GM18508 (cell line): ENCODE measurements around the gene HNRNPA1.
"Not testable (repeated sequence)": the region's sequence is repeated elsewhere in the genome, so short reads cannot be mapped to it uniquely, and the experiment has no call there.

Experiments
- ATAC-seq: cut with Tn5 transposase; IDR thresholded peaks from one replicate; pipeline ENCODE4 v1.9.1; 2021; ENCODE audit warnings: moderate number of reproducible peaks; ENCODE audit not compliant: insufficient read depth, unreplicated experiment

Gene HNRNPA1

GRCh38 chr12:54296393-54297099 lies 16.0 kb downstream of the HNRNPA1 start:
- no peak for ATAC-seq

DNA sequence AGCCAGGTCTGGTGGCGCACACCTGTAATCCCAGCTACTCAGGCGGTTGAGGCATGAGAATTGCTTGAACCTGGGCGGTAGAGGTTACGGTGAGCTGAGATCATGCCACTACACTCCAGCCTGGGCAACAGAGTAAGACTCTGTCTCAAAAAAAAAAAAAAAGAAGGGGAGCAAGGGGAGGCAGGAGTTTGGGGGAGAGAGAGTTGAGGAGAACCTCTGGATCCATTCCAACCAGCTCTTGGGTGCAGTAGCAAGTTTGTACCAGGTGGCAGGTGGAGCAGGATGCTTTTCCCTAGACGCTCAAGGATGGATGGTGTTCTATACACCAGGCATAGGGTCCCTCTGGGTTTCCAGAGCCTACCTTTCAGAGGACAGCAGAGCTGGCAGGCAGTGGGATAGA lies 18.4 kb downstream of the HNRNPA1 start:
- ATAC-seq, result no peak

DNA sequence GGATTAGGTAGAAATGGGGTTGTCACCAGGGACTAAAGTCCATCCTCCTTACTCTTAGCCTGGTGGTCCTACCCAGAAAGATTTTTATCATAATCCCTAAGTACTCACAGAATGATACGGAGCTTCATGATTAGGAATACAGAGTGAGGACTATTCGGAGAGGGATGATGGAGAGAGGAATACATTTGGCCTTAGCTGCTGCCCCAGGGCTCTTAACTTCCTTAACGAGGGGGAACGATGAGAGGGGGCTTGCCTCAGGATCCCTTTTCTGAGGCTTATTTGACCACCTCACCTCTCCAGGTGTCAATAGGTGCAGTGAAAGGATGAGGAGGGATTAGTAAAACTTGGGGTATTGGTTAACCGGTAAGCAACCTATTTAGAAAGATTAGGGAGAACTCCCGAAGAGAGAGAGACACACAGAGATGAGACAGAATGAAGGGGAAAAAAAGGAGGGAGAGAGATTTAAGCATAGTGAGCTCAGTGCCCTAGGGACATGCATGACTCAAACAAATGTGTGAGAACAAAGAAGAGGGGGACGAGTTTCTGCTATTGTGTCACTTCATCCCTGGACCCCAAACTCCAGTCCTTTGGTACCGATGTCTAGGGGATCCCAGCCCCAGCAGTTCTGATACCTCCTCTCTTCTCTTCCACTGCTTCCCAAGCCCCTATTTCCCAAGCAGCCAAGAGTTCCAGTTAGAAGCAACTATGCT lies 19.1 kb downstream of the HNRNPA1 start:
- ATAC-seq, result no peak

DNA sequence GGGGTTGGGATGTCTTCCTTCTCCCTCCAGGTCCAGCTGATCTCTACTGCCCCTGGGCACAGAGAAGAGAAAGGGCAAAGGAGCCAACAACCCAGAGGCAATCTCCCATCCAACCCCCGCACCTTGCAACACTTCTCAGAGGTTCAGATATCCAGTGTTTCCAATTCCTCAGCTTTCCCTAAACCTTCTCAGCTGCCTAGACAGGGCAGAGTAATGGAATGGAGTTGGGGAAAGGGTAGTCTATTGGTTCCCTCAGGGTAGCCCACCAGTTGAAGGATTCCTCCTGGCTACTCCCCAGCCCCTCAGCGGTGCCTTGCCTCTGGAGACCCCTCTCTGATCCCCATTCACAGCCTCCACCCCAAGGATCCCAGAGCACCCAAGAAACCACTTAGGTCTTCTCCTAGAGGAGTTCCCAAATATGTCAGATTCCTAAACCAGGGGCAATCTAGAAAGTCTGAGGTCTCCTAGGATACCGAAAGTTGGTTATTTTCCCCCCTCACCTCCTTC lies 19.8 kb downstream of the HNRNPA1 start:
- ATAC-seq, result no peak

DNA sequence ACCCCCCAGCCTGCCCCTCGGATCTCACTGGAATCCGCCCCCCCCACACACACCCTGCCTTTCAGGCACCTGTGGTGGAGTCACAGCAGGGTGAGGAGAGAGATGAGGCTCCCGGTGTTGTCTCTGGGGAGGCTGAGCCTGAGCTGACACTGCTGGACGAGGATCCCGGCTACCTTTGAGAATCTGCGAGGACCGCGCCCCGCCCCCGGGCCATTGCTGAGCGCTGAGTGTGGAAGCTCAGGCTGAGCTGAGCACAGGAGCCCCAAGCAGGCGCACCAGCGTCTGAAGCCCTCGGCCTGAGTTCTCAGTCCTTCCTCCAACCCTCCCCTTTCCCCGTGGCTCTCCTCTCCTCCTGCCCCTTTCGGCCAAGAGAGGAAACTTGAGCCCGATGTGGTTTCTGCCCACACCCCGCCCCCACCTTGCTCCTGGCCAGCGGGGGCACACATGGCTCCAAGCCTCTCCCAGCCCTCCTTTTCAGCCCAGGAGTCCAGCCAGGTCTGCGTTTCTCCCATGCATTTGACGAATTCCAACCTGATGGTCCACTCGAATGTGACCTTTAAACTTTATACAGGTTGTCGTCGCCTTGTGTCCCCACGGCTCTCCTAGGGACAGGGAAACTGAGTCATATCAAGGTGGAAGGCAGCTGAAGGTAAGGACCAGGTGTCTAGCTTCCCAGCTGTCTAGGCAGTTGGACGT lies 20.4 kb downstream of the HNRNPA1 start, which contains the start of gene NFE2:
TSS of gene NFE2 (minus strand) at position 284 of the 696 bp plus-strand sequence. CDS start 5,767 bp downstream, outside the sequence.
- ATAC-seq, result no peak

DNA sequence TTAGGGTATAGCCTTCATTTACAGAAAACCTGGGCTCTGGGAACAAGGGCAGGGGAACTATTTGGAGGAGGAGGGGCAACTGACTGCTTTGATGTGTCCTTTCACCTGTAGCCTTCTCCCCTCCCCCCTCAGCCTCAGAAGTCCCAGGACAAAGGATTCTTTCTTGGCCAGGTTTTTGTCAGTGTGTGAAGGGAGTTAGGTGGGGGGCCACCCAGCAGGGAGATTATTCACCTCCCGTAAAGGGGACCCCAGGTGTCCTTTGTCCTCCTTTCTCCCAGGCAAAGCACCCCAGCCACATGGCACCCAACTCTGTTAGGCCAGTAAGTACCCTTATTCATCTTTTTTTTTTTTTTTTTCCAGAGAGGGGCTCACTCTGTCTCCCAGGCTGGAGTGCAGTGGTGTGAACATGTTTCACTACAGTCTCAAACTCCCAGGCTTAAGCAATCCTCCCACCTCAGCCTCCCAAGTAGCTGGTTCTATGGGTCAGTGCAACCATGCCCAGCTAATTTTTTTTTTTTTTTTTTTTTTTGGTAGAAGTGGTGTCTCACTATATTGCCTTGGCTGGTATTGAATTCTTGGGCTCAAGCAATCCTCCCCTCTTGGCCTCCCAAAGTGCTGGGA lies 21.0 kb downstream of the HNRNPA1 start:
- ATAC-seq, result no peak

DNA sequence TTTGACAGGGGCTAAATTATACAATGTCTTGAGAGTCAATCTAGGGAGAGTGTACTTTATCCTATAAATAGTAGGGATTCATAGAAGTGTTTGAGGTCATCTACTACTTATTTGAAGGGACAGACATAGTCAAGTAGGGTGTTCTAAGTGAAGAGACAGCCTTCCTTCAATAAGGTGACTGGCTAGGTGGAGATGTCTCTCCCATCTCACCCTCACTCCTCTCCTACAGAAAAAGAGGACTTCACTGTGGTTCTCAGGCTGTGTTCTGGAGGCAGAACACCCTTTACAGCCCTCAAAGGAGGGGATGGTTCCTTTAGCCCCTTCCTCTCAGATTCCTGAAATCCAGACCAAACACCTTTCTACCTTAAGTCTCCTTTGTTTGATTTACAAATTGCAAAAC lies 23.1 kb downstream of the HNRNPA1 start:
- no peak for ATAC-seq

DNA sequence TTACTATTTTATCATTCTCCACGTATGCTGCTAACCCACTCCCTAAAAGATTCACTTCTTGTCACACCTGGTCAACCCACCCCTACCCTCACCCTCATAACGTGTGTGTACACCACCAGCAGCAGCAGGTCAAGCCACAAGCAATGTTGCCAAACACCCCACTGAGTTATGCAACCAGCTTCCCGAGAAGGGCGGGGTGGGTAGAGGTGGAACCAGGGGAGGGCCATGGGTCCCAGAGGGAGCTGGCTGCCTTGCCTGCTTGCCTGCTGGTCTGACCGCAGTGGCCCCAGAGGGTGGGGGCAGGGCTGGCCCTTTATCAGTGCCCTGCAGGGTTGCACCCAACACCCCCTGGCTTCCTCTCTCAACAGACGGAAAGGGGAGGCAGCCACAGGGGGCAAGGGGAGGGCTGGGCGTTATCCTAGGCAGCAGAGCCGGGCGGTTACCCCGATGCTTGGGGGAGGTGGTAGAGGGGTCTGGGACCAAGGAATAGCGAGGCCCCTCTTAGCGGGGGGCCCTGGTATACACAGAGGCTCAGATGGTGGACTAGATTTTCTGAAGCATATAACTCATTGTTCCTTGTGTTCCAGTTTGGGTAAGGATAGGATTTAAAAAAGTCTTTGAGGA lies 23.8 kb downstream of the HNRNPA1 start:
- no peak for ATAC-seq

DNA sequence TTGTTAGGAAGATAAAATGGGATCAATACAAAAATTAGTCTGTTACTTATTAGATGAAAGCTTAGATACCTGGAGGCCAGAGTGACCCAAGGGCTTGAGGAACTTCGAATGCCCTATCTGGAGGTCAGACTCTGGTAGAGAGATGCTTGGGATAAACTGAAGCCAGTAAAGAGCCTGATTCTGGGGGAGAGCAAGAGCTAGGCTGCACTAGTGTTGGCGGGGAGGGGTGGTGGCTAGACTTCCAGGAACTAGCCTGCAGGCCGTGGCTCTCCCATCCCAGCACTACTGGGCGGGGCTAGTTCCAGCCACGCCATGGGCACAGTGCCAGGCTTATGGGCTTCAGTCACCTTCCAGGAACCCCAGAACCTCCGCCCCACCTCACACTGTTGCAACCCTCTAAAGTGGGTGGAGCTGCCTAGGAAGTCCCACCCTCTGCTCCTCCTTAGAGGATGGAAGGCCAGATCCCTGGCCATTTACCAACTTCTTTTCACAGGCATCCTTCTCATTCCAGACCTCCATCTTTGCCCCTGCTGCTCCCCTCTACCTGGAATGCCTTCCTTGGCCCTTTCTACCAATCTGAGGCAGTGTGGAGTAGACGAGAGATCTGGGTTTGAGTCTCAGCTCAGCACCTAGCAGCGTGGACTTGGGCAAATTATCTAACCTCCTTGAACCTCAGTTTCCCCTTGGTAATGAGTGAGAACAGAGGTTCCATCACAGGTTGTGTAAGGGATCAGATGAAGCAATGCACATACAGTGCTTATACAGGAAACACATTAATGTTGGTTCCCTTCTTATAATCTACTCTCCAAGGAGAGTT lies 26.6 kb downstream of the HNRNPA1 start:
- ATAC-seq, result no peak

DNA sequence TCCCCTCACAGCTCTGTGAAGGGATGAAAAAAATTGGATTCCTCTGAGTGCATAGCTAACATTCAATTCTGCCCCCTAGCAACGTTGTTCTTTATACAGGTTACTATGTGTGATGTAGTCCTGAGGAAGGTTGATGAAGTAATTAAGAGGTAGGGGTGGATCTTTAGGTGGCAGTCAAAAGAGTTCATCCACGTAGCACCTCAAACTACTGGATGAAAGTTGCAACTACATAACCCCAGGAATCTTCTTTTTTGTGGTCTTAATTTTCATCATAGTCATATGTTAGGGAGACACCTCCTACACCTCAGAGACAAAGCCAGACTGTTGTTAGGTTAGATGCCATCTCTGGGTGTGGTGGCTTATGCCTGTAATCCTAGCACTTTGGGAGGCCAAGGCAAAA lies 30.5 kb downstream of the HNRNPA1 start:
- ATAC-seq, result no peak

GRCh38 chr12:54312309-54312708 lies 31.8 kb downstream of the HNRNPA1 start:
- ATAC-seq, result not testable (repeated sequence)

- no peak for ATAC-seq
These were observed 40.8 kb downstream of the HNRNPA1 start for GRCh38 chr12:54321363-54321762.

GRCh38 chr12:54324617-54325441 lies 44.3 kb downstream of the HNRNPA1 start, which contains the start of gene COPZ1:
COPZ1 (plus strand) TSS chr12:54325131; CDS start chr12:54325164, 33 bp downstream.
- ATAC-seq, result peak; percentile 93

GRCh38 chr12:54325442-54326109 lies 45.0 kb downstream of the HNRNPA1 start:
- not testable (repeated sequence) for ATAC-seq

- ATAC-seq, result no peak
These were observed 48.2 kb downstream of the HNRNPA1 start for GRCh38 chr12:54328595-54329337.

DNA sequence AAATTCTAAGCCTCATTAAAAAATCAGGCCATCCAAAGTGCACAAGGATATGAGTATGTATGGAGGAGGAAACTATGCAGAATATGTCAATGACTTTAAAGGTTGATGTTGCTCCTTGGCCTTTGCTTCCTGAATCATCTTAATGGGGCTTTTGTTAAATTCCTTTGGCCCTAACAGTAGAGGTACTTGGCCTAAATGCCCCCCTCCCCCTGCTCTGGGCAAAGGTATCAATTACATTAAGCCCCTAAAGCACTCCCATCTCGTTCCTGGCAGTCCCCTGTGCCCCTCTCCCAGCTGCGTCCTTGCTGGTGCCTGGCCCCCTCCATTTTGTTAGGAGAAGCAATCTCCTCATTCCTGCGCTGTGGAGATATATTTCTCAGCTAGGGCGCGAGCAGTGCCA lies 49.2 kb downstream of the HNRNPA1 start:
- no peak for ATAC-seq

DNA sequence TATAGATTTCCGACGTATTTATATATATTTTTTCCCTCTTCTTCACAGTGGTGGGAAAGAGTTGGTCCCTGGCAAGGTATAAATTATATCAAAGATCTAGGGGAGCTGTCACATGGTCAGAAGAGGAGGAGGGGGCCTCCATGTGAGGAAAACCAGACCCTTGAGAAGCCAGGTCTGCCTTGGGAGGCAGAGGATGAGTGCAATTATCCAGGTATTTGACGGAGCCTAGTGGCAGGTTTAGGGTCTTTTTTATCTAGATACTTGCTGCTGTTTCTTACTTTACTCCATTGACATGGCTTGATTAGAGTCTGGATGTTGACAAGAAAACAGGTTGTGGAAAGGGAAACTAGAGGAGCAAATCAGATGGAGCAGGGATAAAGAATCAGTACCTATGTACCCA lies 49.9 kb downstream of the HNRNPA1 start:
- no peak for ATAC-seq
